H1 (cell line): Measurements from ENCODE around the gene NYAP2. TPM values are rescaled to one million over a fixed set of nuclear protein-coding genes. Genes with fewer than 3 reads are reported as not detected.

Experiments used
- CTCF ChIA-PET: fragments of 300-600 bp; sonication (Branson Sonifier 250); formaldehyde crosslinking; loops from one replicate; lab custom pipeline; 2021; ENCODE audit not compliant: partially characterized antibody; lab: Charles Lee
- POLR2A ChIA-PET: fragments of 300-600 bp; sonication (Branson Sonifier 250); formaldehyde crosslinking; loops from one replicate; lab custom pipeline; 2021; ENCODE audit warnings: inconsistent platforms; ENCODE audit not compliant: partially characterized antibody; lab: Charles Lee
- DNase-seq, 2 experiments: peaks; one replicate each; pipeline versions ENCODE4 v3.0.0 to v3.0.0-alpha.2; 2010 to 2022; ENCODE audit warnings: low spot score in 2 of 2, low read depth in 1 of 2, mixed read lengths in 1 of 2
- FAIRE-seq: peaks from 2 replicates; lab custom pipeline; 2011; peaks lifted over from hg19 to GRCh38; lab: Jason Lieb, UNC
- H2AFZ ChIP-seq: 2 replicates; pipeline ENCODE4 v1.8.1; 2012; ENCODE audit warnings: low read length, inconsistent platforms
- H2AK5ac ChIP-seq: 2 replicates; pipeline ENCODE4 v1.6.1; 2013; ENCODE audit warnings: low read depth, low read length
- H2BK120ac ChIP-seq: replicated peaks from 2 replicates; pipeline ENCODE3; 2013; ENCODE audit warnings: low read depth, low read length, inconsistent platforms
- H2BK12ac ChIP-seq: 2 replicates; pipeline ENCODE4 v1.6.1; 2013; ENCODE audit warnings: low read depth, low read length
- H2BK15ac ChIP-seq: 2 replicates; pipeline ENCODE4 v1.6.1; 2013; ENCODE audit warnings: low read length
- H2BK20ac ChIP-seq: 2 replicates; pipeline ENCODE4 v1.6.1; 2013; ENCODE audit warnings: low read length
- H2BK5ac ChIP-seq: 2 replicates; pipeline ENCODE4 v1.6.1; 2013; ENCODE audit warnings: low read depth, low read length
- H3K14ac ChIP-seq: 2 replicates; pipeline ENCODE4 v1.6.1; 2013; ENCODE audit warnings: inconsistent platforms; ENCODE audit not compliant: insufficient read length
- H3K18ac ChIP-seq: 2 replicates; pipeline ENCODE4 v1.6.1; 2013; ENCODE audit warnings: low read length; ENCODE audit errors: extremely low read depth
- H3K23ac ChIP-seq: 2 replicates; pipeline ENCODE4 v1.6.1; 2013; ENCODE audit warnings: inconsistent platforms; ENCODE audit not compliant: insufficient read length
- H3K23me2 ChIP-seq: 2 replicates; pipeline ENCODE4 v1.6.1; 2013; ENCODE audit warnings: low read depth, low read length
- H3K27ac ChIP-seq: 2 replicates; pipeline ENCODE4 v1.6.1; 2011; ENCODE audit warnings: low read depth, low read length, inconsistent platforms
- H3K27me3 ChIP-seq, 4 experiments: replicated peaks in 1 of 4; 1 replicate in 1 of 4; 2 replicates in 3 of 4; pipeline versions ENCODE4 v1.6.1 to v1.8.1; 2011 to 2013; ENCODE audit warnings: low read length in 3 of 4, mild to moderate bottlenecking in 3 of 4, inconsistent platforms in 2 of 4, mixed read lengths in 2 of 4, moderate library complexity in 1 of 4; ENCODE audit not compliant: control insufficient read depth in 3 of 4, insufficient read depth in 3 of 4; ENCODE audit errors: extremely low read depth in 1 of 4
- H3K36me3 ChIP-seq, 4 experiments: 2 replicates each; pipeline versions ENCODE4 v1.6.1 to v1.8.1; 2011 to 2013; ENCODE audit warnings: mild to moderate bottlenecking in 4 of 4, low read length in 3 of 4, moderate library complexity in 2 of 4, control low read depth in 1 of 4, inconsistent platforms in 1 of 4; ENCODE audit not compliant: insufficient read depth in 4 of 4, control insufficient read depth in 2 of 4
- H3K4ac ChIP-seq: replicated peaks from 2 replicates; pipeline ENCODE3; 2013; ENCODE audit warnings: low read length, low read depth, mixed read lengths, inconsistent platforms; ENCODE audit not compliant: insufficient read length
- H3K4me1 ChIP-seq, 4 experiments: replicated peaks in 1 of 4; 1 replicate in 1 of 4; 2 replicates in 3 of 4; pipeline versions ENCODE4 v1.6.1 to v1.8.1; 2011 to 2013; ENCODE audit warnings: low read length in 3 of 4, inconsistent platforms in 2 of 4, mixed read lengths in 1 of 4; ENCODE audit not compliant: insufficient read depth in 4 of 4, control insufficient read depth in 3 of 4
- H3K4me2 ChIP-seq, 2 experiments: 2 replicates each; pipeline versions ENCODE4 v1.6.1 to v1.8.1; 2011 to 2013; ENCODE audit warnings: low read depth in 2 of 2, low read length in 2 of 2, control low read depth in 1 of 2, inconsistent platforms in 1 of 2, mild to moderate bottlenecking in 1 of 2; ENCODE audit not compliant: insufficient read depth in 1 of 2
- H3K4me3 ChIP-seq, 4 experiments: fragments of 200-600, 300-600 bp in 1 of 4; sonication (generic), shearing (Covaris generic), sonication (Bioruptor Twin) in 1 of 4; 2 replicates each; pipeline versions ENCODE4 v1.5.1 to v1.8.1; 2011 to 2016; ENCODE audit warnings: low read length in 4 of 4, low read depth in 3 of 4, control low read depth in 2 of 4, inconsistent platforms in 2 of 4, mild to moderate bottlenecking in 2 of 4, mixed read lengths in 1 of 4, moderate library complexity in 1 of 4; ENCODE audit not compliant: insufficient read depth in 2 of 4; ENCODE audit errors: extremely low read depth in 1 of 4
- H3K56ac ChIP-seq: replicated peaks from 2 replicates; pipeline ENCODE3; 2013; ENCODE audit warnings: low read depth, mild to moderate bottlenecking, mixed read lengths, low read length, inconsistent platforms; ENCODE audit not compliant: insufficient read length
- H3K79me1 ChIP-seq: 2 replicates; pipeline ENCODE4 v1.6.1; 2013; ENCODE audit warnings: low read depth, low read length, control low read depth
- H3K79me2 ChIP-seq, 2 experiments: 2 replicates each; pipeline versions ENCODE4 v1.6.1 to v1.8.1; 2012 to 2013; ENCODE audit warnings: low read length in 2 of 2, mild to moderate bottlenecking in 2 of 2, inconsistent platforms in 1 of 2; ENCODE audit not compliant: insufficient read depth in 2 of 2, control insufficient read depth in 1 of 2
- H3K9ac ChIP-seq, 4 experiments: replicated peaks in 1 of 4; 1 replicate in 1 of 4; 2 replicates in 3 of 4; pipeline versions ENCODE4 v1.6.1 to v1.8.1; 2011 to 2013; ENCODE audit warnings: low read depth in 3 of 4, low read length in 3 of 4, control low read depth in 2 of 4, mild to moderate bottlenecking in 2 of 4, moderate library complexity in 2 of 4, inconsistent platforms in 1 of 4; ENCODE audit errors: extremely low read depth in 1 of 4
- H3K9me3 ChIP-seq, 2 experiments: 2 replicates each; pipeline versions ENCODE4 v1.6.1 to v1.8.1; 2012 to 2013; ENCODE audit warnings: mild to moderate bottlenecking in 2 of 2, moderate library complexity in 2 of 2, control low read depth in 1 of 2, inconsistent platforms in 1 of 2, low read depth in 1 of 2, low read length in 1 of 2, mixed read lengths in 1 of 2; ENCODE audit not compliant: insufficient read depth in 2 of 2
- H4K20me1 ChIP-seq, 2 experiments: replicated peaks in 1 of 2; 2 replicates each; pipeline versions ENCODE3 to v1.8.1; 2011 to 2013; ENCODE audit warnings: inconsistent platforms in 2 of 2, low read length in 2 of 2, mild to moderate bottlenecking in 1 of 2; ENCODE audit not compliant: insufficient read depth in 2 of 2, control insufficient read depth in 1 of 2
- H4K5ac ChIP-seq: 2 replicates; pipeline ENCODE4 v1.6.1; 2013; ENCODE audit warnings: low read length, low read depth, mixed read lengths, inconsistent platforms; ENCODE audit not compliant: insufficient read length
- H4K8ac ChIP-seq: 2 replicates; pipeline ENCODE4 v1.8.0; 2013; ENCODE audit warnings: mild to moderate bottlenecking, moderate library complexity, low read length, inconsistent platforms; ENCODE audit not compliant: insufficient read depth; ENCODE audit errors: extremely low read depth
- H4K91ac ChIP-seq: replicated peaks from 2 replicates; pipeline ENCODE3; 2013; ENCODE audit warnings: low read length, mixed read lengths, inconsistent platforms; ENCODE audit not compliant: insufficient read length
- MAX ChIP-seq: IDR thresholded peaks from 2 replicates; pipeline ENCODE4 v1.6.1; 2012; ENCODE audit warnings: inconsistent platforms
- RAD21 ChIP-seq, 2 experiments: IDR thresholded peaks in 1 of 2; conservative IDR thresholded peaks in 1 of 2; 2 replicates each; pipeline ENCODE4 v1.6.1; 2011; ENCODE audit warnings: low read depth in 2 of 2, low read length in 2 of 2, improper control_type of control experiment in 1 of 2, inconsistent platforms in 1 of 2, mild to moderate bottlenecking in 1 of 2, moderate library complexity in 1 of 2
- SP4 ChIP-seq: IDR thresholded peaks from 2 replicates; pipeline ENCODE4 v1.6.1; 2012; ENCODE audit warnings: low read length, inconsistent platforms
- SRF ChIP-seq: IDR thresholded peaks from 2 replicates; pipeline ENCODE4 v1.6.1; 2011; ENCODE audit warnings: mild to moderate bottlenecking, low read depth, low read length, moderate library complexity
- TBP ChIP-seq: IDR thresholded peaks from 2 replicates; pipeline ENCODE4 v1.6.1; 2011; ENCODE audit warnings: low read depth, low read length, improper control_type of control experiment
- WGBS, 2 experiments: shearing (Covaris generic) in 1 of 2; methylation state at CpG; one replicate each; pipeline versions ENCODE4 v1.1.6 to v1.1.7; 2013 to 2015; ENCODE audit warnings: low lambda C conversion rate in 2 of 2, mixed read lengths in 2 of 2, inconsistent platforms in 1 of 2, low coverage in 1 of 2, missing lambda C conversion rate in 1 of 2; ENCODE audit not compliant: insufficient replicate concordance in 2 of 2, insufficient coverage in 1 of 2, insufficient read length in 1 of 2; ENCODE audit errors: extremely low coverage in 1 of 2, missing lambda C conversion rate in 1 of 2; 5-methylcytosine and 5-hydroxymethylcytosine counted together
- polyA plus RNA-seq, 7 experiments: library from polyadenylated mRNA; depleted of rRNA in 3 of 7; stranded (reverse) in 5 of 7; unstranded in 2 of 7; fragments of >200 nt in 5 of 7; fragments of 200-250 nt in 2 of 7; gene quantifications; 1 replicate in 5 of 7; 2 replicates in 1 of 7; 4 replicates in 1 of 7; pipeline versions ENCODE4 v1.2.1 to v1.2.3, GENCODE V29; 2011 to 2013; ENCODE audit warnings: missing spikeins in 2 of 7, mixed read lengths in 2 of 7
- total RNA-seq: library from RNA; stranded (reverse); fragmentation: NEBNext Ultra II Directional; extraction: Animal tissue kit (Norgen Biotek cat#: 25700); gene quantifications from 2 replicates; pipeline ENCODE4 v1.2.1, GENCODE V29; 2021

NYAP2 gene
- total and polyA plus RNA-seq, 2 of the 8 experiments (the other 6 are each of a cell fraction or from before 2014, with no cell fraction given): not detected

- Histone ChIP-seq H4K8ac (no peak overlapping the region), H3K27me3 (no peaks in the 10 kb centered on the region), H3K36me3 (no peaks in the 10 kb centered on the region; a peak in 1 of 8 replicates), H3K27ac (no peak overlapping the region), H3K4me1 (no peaks in the 10 kb centered on the region), H2BK20ac (no peak overlapping the region), H3K4ac (no peak overlapping the region), H3K4me2 (no peak overlapping the region), H3K23ac (no peak overlapping the region), H3K23me2 (no peaks in the 10 kb centered on the region), H4K91ac (no peak overlapping the region), H2BK15ac (no peak overlapping the region), H4K5ac (no peak overlapping the region), H3K79me2 (no peaks in the 10 kb centered on the region), H2AK5ac (no peak overlapping the region), H3K14ac (no peak overlapping the region), H3K18ac (no peak overlapping the region), H2AFZ (no peak overlapping the region), H2BK120ac (no peak overlapping the region), H2BK12ac (no peak overlapping the region), H3K9ac (no peak overlapping the region), H3K79me1 (no peaks in the 10 kb centered on the region), H2BK5ac (no peak overlapping the region), H4K20me1 (no peaks in the 10 kb centered on the region), H3K9me3 (peaks cover 7 to 9% of the 10 kb centered on the region in 2 experiments; a peak in 2 of 4 replicates), H3K4me3 (no peak overlapping the region), H3K56ac (no peak overlapping the region)
- ChIA-PET POLR2A (no interaction called here), CTCF (no interaction called here)
- DNase-seq (no peak), FAIRE-seq (no peak)
- TF ChIP-seq TBP (no peak), MAX (no peak), SRF (no peak), SP4 (no peak), RAD21 (IDR thresholded peaks at IDR 0.05 in 1 of 2, conservative IDR thresholded peaks at IDR 0.05 in 1 of 2; ENCODE audit: low read depth in 2 of 2, low read length in 2 of 2) (no peak)
- WGBS, 2 experiments: 92% methylated on average over 3 of the region's 3 CpGs; no CpG with 5 or more reads in 1 of the 2 experiments
Measured at GRCh38 chr2:225573603-225574002, 174.1 kb downstream of the NYAP2 start.
